ENCODE results near the gene POLR2J.
"Not testable (repeated sequence)": the region's sequence is repeated elsewhere in the genome, so short reads cannot be mapped to it uniquely, and the experiment has no call there.

- TF ChIP-seq CTCF (IDR thresholded peaks at IDR 0.05; ENCODE audit: poor library complexity); EZH2 (IDR thresholded peaks at IDR 0.05; ENCODE audit: borderline replicate concordance): not testable (repeated sequence)
These were observed 33.3 kb upstream of the POLR2J start for GRCh38 chr7:102511860-102512522.

Data from hepatocyte (in vitro differentiated cells).